CD8-positive, alpha-beta memory T cell (primary cell): ENCODE measurements around the gene C16orf78. TPM values are rescaled to one million over a fixed set of nuclear protein-coding genes. Genes with fewer than 3 reads are reported as not detected.

Source experiments
- CTCF ChIA-PET: fragments of 350-600 bp; sonication (Branson Sonifier 250); formaldehyde crosslinking; loops from one replicate; lab custom pipeline; 2021; ENCODE audit warnings: antibody characterized with exemption; lab: Charles Lee
- POLR2A ChIA-PET: fragments of 350-600 bp; sonication (Branson Sonifier 250); formaldehyde crosslinking; loops from one replicate; lab custom pipeline; 2021; ENCODE audit warnings: antibody characterized with exemption; lab: Charles Lee
- DNase-seq, 5 donors: peaks; one replicate each; pipeline versions ENCODE4 v3.0.0 to v3.0.0-alpha.2; 2020 to 2022; ENCODE audit warnings: mixed read lengths in 1 of 5
- H3K27ac ChIP-seq: one replicate; pipeline ENCODE4 v1.7.0; 2013; ENCODE audit warnings: low read depth, mild to moderate bottlenecking, low read length, moderate library complexity
- H3K27me3 ChIP-seq: 2 replicates; pipeline ENCODE4 v1.7.0; 2013; ENCODE audit warnings: low read length, mild to moderate bottlenecking; ENCODE audit not compliant: insufficient read depth, poor library complexity, severe bottlenecking
- H3K36me3 ChIP-seq: 2 replicates; pipeline ENCODE4 v1.7.0; 2013; ENCODE audit warnings: mild to moderate bottlenecking, low read length, moderate library complexity; ENCODE audit not compliant: insufficient read depth
- H3K4me1 ChIP-seq: 2 replicates; pipeline ENCODE4 v1.7.0; 2013; ENCODE audit warnings: mild to moderate bottlenecking, low read length, moderate library complexity; ENCODE audit not compliant: insufficient read depth
- H3K4me3 ChIP-seq: 2 replicates; pipeline ENCODE4 v1.7.0; 2013; ENCODE audit warnings: mild to moderate bottlenecking, low read length
- H3K9me3 ChIP-seq: 2 replicates; pipeline ENCODE4 v1.7.0; 2013; ENCODE audit warnings: mild to moderate bottlenecking, low read length
- H3K27ac Mint-ChIP-seq, 8 donors: one replicate each; pipeline ENCODE4 v1.8.0; 2020 to 2021; ENCODE audit warnings: mixed read lengths in 8 of 8, mild to moderate bottlenecking in 6 of 8, inconsistent platforms in 3 of 8, moderate library complexity in 3 of 8
- H3K27me3 Mint-ChIP-seq, 2 donors: one replicate each; pipeline ENCODE4 v1.8.0; 2020 to 2021; ENCODE audit warnings: mixed read lengths in 2 of 2, mild to moderate bottlenecking in 1 of 2, moderate library complexity in 1 of 2
- H3K36me3 Mint-ChIP-seq, 3 donors: one replicate each; pipeline ENCODE4 v1.8.0; 2020 to 2021; ENCODE audit warnings: mixed read lengths in 3 of 3, inconsistent platforms in 1 of 3, mild to moderate bottlenecking in 1 of 3
- H3K4me1 Mint-ChIP-seq, 3 donors: one replicate each; pipeline ENCODE4 v1.8.0; 2020 to 2021; ENCODE audit warnings: mixed read lengths in 3 of 3, inconsistent platforms in 1 of 3, mild to moderate bottlenecking in 1 of 3
- H3K4me3 Mint-ChIP-seq, 7 donors: one replicate each; pipeline ENCODE4 v1.8.0; 2020 to 2021; ENCODE audit warnings: mixed read lengths in 7 of 7, mild to moderate bottlenecking in 6 of 7, moderate library complexity in 4 of 7, inconsistent platforms in 2 of 7
- H3K9me3 Mint-ChIP-seq, 5 donors: one replicate each; pipeline ENCODE4 v1.8.0; 2020 to 2022; ENCODE audit warnings: mixed read lengths in 5 of 5, mild to moderate bottlenecking in 3 of 5, moderate library complexity in 2 of 5, inconsistent platforms in 1 of 5
- polyA plus RNA-seq: library from polyadenylated mRNA; unstranded; fragments of 300-500 nt; fragmentation: Illumina TruSeq; gene quantifications from one replicate; pipeline ENCODE4 v1.2.3, GENCODE V29; 2021
- total RNA-seq, 2 experiments: library from RNA; stranded (reverse); gene quantifications; one replicate each; pipeline ENCODE4 v1.2.3, GENCODE V29; 2021

The C16orf78 gene
- total and polyA plus RNA-seq, 3 experiments from 2014 or later = not detected

DNA sequence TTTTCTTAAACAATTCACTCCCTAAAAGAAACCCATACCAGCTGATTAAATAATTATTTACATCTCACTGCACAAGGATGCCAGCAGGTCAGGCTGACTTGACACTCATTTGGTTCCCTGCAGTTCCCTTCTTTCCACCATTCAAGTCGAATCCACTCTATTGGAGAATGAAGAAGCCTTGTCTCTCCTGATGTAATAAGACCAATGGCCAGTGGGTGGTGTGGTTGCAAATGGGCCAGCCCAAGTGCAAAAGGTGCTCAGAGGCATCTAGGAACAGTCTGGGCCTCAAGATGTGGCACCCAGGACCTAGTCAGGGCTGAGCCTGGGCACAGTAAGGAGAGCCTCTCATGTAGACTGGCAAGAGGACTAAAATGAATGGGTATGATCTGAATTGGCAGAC lies 9.3 kb downstream of the C16orf78 start:
- Histone ChIP-seq H3K36me3 (no peaks in the 10 kb centered on the region), H3K4me3 (no peak overlapping the region), H3K27ac (no peak overlapping the region), H3K27me3 (no peaks in the 10 kb centered on the region), H3K9me3 (no peaks in the 10 kb centered on the region), H3K4me1 (no peaks in the 10 kb centered on the region)
- Mint-ChIP-seq H3K27ac (no peak overlapping the region), H3K9me3 (peaks cover 5 to 19% (median 12%) of the 10 kb centered on the region in 5 donors), H3K27me3 (peaks cover 2 to 5% of the 10 kb centered on the region in 2 donors), H3K4me1 (no peaks in the 10 kb centered on the region), H3K36me3 (peaks cover 0 to 4% (median 0%) of the 10 kb centered on the region in 3 donors), H3K4me3 (no peak overlapping the region)
- POLR2A ChIA-PET = no interaction called here
- DNase-seq = no peak
- CTCF ChIA-PET = no interaction called here

GRCh38 chr16:49395021-49395420 lies 21.4 kb downstream of the C16orf78 start:
- H3K9me3 ChIP-seq = no peaks in the 10 kb centered on the region
- ChIA-PET POLR2A (no interaction called here), CTCF (no interaction called here)
- H3K4me1 ChIP-seq = no peaks in the 10 kb centered on the region
- Mint-ChIP-seq H3K9me3 (no peaks in the 10 kb centered on the region), H3K4me1 (no peaks in the 10 kb centered on the region), H3K36me3 (no peaks in the 10 kb centered on the region), H3K4me3 (no peak overlapping the region), H3K27me3 (peaks cover 16 to 28% of the 10 kb centered on the region in 2 donors), H3K27ac (no peak overlapping the region)
- no peak for DNase-seq
- H3K27me3 ChIP-seq = no peaks in the 10 kb centered on the region
- no peak overlapping the region for H3K27ac ChIP-seq
- H3K36me3 ChIP-seq = no peaks in the 10 kb centered on the region
- H3K4me3 ChIP-seq = no peak overlapping the region

DNA sequence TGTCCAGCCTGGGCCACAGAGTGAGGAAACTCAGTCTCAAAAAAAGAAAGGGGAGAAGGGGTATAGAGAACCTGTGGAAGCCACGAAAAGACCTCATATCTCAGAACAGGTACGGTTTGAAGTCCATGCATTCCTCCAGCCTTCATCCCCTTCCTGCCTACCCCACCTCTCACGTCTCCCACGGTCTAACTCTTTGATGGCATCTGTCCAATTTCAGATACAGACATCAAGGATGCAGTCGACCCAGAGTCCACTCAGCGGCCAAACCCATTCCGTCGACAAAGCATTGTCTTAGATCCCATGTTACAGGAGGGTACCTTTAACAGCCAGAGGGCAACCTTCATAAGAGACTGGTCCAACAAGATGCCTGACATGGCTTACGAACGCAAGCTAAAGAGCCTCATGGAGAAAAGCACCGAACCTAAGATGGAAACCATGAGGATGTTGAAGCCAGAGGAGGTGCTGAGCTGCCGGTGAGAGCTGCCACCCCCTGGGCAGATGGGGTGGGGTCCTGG lies 22.7 kb downstream of the C16orf78 start:
- H3K27me3 Mint-ChIP-seq = peaks cover 10 to 26% of the 10 kb centered on the region in 2 donors
- Histone ChIP-seq H3K4me3 (no peak overlapping the region), H3K36me3 (no peaks in the 10 kb centered on the region), H3K4me1 (no peaks in the 10 kb centered on the region), H3K27ac (no peak overlapping the region), H3K9me3 (no peaks in the 10 kb centered on the region), H3K27me3 (no peaks in the 10 kb centered on the region)
- ChIA-PET CTCF (no interaction called here), POLR2A (no interaction called here)
- H3K4me3 Mint-ChIP-seq = no peak overlapping the region
- H3K9me3 Mint-ChIP-seq = no peaks in the 10 kb centered on the region
- H3K4me1 Mint-ChIP-seq = no peaks in the 10 kb centered on the region
- H3K27ac Mint-ChIP-seq = no peak overlapping the region
- DNase-seq = no peak
- no peaks in the 10 kb centered on the region for H3K36me3 Mint-ChIP-seq

DNA sequence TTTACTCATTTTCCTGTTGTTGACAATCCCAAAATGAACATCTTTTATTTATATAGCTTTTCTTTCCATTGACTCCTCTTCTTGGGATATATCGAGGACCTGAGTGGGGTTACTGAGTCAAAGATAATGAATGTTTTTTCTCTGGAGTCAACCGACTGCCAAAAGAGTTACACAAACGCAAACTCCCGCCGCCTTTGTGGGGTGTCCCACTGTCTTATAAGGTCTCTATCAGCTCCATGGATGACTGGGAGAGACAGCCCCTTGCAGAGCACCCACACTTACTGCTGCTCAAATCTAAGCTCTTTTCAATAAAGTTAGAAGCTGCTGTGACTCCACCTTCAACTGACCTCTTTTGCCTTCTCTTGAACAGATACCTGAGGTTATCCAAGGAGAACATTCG lies 25.2 kb downstream of the C16orf78 start:
- no peak overlapping the region for H3K4me3 ChIP-seq
- CTCF ChIA-PET = interaction anchor here (1.4 kb wide), 1 partner anchor 9 kb away, joined by 6 read pairs; no protein-coding TSS in a partner anchor

DNA sequence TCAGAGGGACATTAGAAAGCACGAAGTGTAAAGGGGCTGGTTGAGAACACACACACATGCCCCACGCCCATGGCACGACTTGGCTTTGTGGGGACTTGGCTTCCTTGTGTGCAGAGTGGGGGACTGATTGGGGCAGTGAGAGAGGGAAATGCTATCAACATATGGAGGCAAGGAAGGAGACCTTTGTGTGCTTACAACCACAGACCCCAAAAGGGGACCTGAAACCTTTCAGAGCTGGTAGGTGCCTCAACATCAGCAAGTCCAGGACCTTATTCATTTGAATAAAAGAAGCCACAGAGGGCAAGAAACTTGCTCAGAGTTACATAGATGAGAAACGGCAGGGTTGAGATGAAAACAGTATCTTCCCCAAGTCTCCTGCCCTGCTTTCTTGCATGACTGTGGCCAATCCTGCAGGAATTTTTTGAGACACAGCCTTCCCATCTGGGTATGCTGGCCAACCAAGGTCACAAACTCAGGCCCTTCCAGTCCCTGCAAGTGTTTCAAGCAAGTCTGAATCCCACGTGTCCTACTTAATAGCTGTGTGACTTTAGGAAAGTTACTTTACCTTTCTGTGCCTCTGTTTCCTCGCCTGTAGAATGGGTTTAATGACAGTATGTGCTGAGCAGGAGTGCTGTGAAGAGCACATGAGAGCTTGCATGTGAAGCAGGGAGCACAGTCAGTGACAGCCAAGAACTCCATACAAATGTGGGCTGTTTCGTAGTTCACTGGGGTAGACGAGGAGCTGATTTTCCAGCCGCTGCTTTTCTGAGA lies 26.2 kb downstream of the C16orf78 start:
- H3K4me3 Mint-ChIP-seq = no peak overlapping the region
- H3K9me3 ChIP-seq = no peaks in the 10 kb centered on the region
- no peak overlapping the region for H3K27ac Mint-ChIP-seq
- H3K27ac ChIP-seq = no peak overlapping the region
- no peaks in the 10 kb centered on the region for H3K36me3 ChIP-seq
- peaks cover 8 to 13% of the 10 kb centered on the region in 2 donors for H3K27me3 Mint-ChIP-seq
- no peak for DNase-seq
- no peak overlapping the region for H3K4me3 ChIP-seq
- no peaks in the 10 kb centered on the region for H3K27me3 ChIP-seq
- POLR2A ChIA-PET = no interaction called here
- H3K9me3 Mint-ChIP-seq = peaks cover 0 to 3% (median 2%) of the 10 kb centered on the region in 5 donors
- CTCF ChIA-PET = no interaction called here
- H3K4me1 Mint-ChIP-seq = no peaks in the 10 kb centered on the region
- H3K4me1 ChIP-seq = no peaks in the 10 kb centered on the region
- no peaks in the 10 kb centered on the region for H3K36me3 Mint-ChIP-seq

More for the DNA sequence above, 25.2 kb downstream of the C16orf78 start:
- H3K27me3 ChIP-seq = no peaks in the 10 kb centered on the region
- no peak overlapping the region for H3K4me3 Mint-ChIP-seq
- no peaks in the 10 kb centered on the region for H3K36me3 ChIP-seq
- H3K27me3 Mint-ChIP-seq = peaks cover 8 to 10% of the 10 kb centered on the region in 2 donors
- no peaks in the 10 kb centered on the region for H3K9me3 ChIP-seq
- no peaks in the 10 kb centered on the region for H3K36me3 Mint-ChIP-seq
- no peaks in the 10 kb centered on the region for H3K4me1 Mint-ChIP-seq
- no peak overlapping the region for H3K27ac Mint-ChIP-seq
- H3K9me3 Mint-ChIP-seq = peaks cover 0 to 3% (median 2%) of the 10 kb centered on the region in 5 donors
- H3K4me1 ChIP-seq = no peaks in the 10 kb centered on the region
- no peak for DNase-seq
- POLR2A ChIA-PET = no interaction called here
- H3K27ac ChIP-seq = no peak overlapping the region

DNA sequence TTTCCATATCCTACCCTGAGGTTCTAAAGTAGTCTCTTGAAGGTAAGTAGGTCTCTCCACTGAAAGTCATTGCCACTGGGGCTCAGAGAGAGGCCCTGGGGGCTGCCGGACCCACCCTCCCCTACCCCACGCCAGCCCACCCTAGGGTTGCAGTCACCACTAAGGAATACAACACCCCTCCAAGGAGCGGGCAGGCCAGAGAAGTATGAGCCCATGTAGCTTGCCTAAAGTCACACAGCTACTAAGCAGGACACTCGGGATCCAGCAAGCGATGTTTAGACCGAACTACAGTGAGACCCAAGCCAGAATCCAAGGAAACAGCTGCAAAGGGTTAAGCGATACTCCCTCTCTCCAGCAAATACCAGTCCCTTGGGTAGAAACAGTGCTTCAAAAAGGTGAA lies 27.0 kb downstream of the C16orf78 start:
- Histone ChIP-seq H3K27ac (no peak overlapping the region), H3K4me3 (no peak overlapping the region)

DNA sequence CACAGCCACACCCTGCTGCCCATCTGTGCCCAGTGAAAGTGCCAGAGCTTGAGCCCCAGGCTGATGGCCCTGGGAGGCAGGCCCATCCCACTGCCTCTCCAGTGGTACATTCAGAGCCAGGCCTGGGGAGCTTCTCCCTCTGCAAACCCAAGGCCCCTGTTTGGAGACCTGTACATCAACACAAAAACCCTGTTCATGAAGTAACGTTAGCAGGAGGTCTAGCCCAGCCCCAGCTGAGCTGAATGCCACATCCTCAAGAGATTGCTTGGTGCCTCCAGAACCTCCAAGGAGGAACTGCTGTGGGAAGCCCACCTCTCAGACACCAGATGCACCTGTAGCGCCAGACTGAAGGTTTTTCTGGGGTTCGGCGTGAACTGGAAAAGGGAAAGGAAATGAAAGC lies 31.5 kb downstream of the C16orf78 start:
- ChIA-PET CTCF (interaction anchor here (1.6 kb wide), 1 partner anchor 187 kb away, joined by 6 read pairs; no protein-coding TSS in a partner anchor), POLR2A (no interaction called here)
- Histone ChIP-seq H3K36me3 (no peaks in the 10 kb centered on the region), H3K9me3 (no peaks in the 10 kb centered on the region), H3K4me1 (no peaks in the 10 kb centered on the region), H3K27ac (no peak overlapping the region), H3K4me3 (no peak overlapping the region), H3K27me3 (no peaks in the 10 kb centered on the region)
- Mint-ChIP-seq H3K36me3 (no peaks in the 10 kb centered on the region), H3K4me1 (peaks cover 0 to 3% (median 3%) of the 10 kb centered on the region in 3 donors), H3K9me3 (peaks cover 0 to 3% (median 2%) of the 10 kb centered on the region in 5 donors), H3K27ac (no peak overlapping the region), H3K27me3 (peaks cover 6 to 7% of the 10 kb centered on the region in 2 donors), H3K4me3 (no peak overlapping the region)
- no peak for DNase-seq

More for the DNA sequence above, 27.0 kb downstream of the C16orf78 start:
- Mint-ChIP-seq H3K36me3 (no peaks in the 10 kb centered on the region), H3K9me3 (peaks cover 0 to 3% (median 2%) of the 10 kb centered on the region in 5 donors), H3K27ac (no peak overlapping the region), H3K4me3 (no peak overlapping the region), H3K4me1 (no peaks in the 10 kb centered on the region), H3K27me3 (peaks cover 7 to 8% of the 10 kb centered on the region in 2 donors)
- no peaks in the 10 kb centered on the region for H3K36me3 ChIP-seq
- H3K9me3 ChIP-seq = no peaks in the 10 kb centered on the region
- H3K4me1 ChIP-seq = no peaks in the 10 kb centered on the region
- ChIA-PET POLR2A (no interaction called here), CTCF (no interaction called here)
- DNase-seq = no peak
- no peaks in the 10 kb centered on the region for H3K27me3 ChIP-seq

GRCh38 chr16:49405530-49405929 lies 31.9 kb downstream of the C16orf78 start:
- CTCF ChIA-PET = interaction anchor here (1.6 kb wide), 1 partner anchor 187 kb away, joined by 6 read pairs; no protein-coding TSS in a partner anchor
- Histone ChIP-seq H3K36me3 (no peaks in the 10 kb centered on the region), H3K27me3 (no peaks in the 10 kb centered on the region), H3K9me3 (no peaks in the 10 kb centered on the region), H3K27ac (no peak overlapping the region), H3K4me3 (no peak overlapping the region), H3K4me1 (no peaks in the 10 kb centered on the region)
- H3K9me3 Mint-ChIP-seq = peaks cover 0 to 3% (median 2%) of the 10 kb centered on the region in 5 donors
- H3K27ac Mint-ChIP-seq = no peak overlapping the region
- POLR2A ChIA-PET = no interaction called here
- H3K4me3 Mint-ChIP-seq = no peak overlapping the region
- peaks cover 9% of the 10 kb centered on the region in 2 donors for H3K27me3 Mint-ChIP-seq
- H3K4me1 Mint-ChIP-seq = peaks cover 0 to 3% (median 3%) of the 10 kb centered on the region in 3 donors
- no peaks in the 10 kb centered on the region for H3K36me3 Mint-ChIP-seq
- DNase-seq = no peak
